ENCODE measurements around the gene COPA.

DNA sequence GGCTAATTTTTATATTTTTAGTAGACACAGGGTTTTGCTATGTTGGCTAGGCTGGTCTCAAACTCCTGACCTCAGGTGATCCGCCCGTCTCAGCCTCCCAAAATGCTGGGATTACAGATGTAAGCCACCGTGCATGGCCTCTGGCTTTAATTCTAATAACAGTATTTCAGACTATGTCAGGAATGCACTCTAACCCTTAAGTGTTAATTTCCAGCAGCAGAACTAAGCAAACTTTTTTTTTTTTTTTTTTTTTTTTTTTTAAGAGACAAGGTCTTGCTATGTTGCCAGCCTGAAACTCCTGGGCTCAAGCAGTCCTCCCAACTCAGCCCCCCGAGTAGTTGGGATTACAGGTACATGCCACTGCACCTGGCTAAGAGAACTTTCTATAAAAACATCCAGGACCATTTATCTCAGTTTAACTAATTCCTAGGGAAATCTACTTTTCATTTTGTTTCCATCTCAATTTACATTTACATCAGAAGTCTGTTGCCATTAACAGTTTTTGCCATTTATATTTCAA lies 87.2 kb downstream of the COPA start:
- TF ChIP-seq POLR2AphosphoS5 (IDR thresholded peaks at IDR 0.05), result no peak
- TF ChIP-seq, protein P1, sequence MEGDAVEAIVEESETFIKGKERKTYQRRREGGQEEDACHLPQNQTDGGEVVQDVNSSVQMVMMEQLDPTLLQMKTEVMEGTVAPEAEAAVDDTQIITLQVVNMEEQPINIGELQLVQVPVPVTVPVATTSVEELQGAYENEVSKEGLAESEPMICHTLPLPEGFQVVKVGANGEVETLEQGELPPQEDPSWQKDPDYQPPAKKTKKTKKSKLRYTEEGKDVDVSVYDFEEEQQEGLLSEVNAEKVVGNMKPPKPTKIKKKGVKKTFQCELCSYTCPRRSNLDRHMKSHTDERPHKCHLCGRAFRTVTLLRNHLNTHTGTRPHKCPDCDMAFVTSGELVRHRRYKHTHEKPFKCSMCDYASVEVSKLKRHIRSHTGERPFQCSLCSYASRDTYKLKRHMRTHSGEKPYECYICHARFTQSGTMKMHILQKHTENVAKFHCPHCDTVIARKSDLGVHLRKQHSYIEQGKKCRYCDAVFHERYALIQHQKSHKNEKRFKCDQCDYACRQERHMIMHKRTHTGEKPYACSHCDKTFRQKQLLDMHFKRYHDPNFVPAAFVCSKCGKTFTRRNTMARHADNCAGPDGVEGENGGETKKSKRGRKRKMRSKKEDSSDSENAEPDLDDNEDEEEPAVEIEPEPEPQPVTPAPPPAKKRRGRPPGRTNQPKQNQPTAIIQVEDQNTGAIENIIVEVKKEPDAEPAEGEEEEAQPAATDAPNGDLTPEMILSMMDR (IDR thresholded peaks at IDR 0.05 in 8 of 11, conservative IDR thresholded peaks at IDR 0.05 in 3 of 11), result no peak
- no peak for TF ChIP-seq POLR2A (IDR thresholded peaks at IDR 0.05)
